HEK293 (cell line): Measurements from ENCODE around the gene TRPV5.

Experiments
- KLF16 ChIP-seq: fragments of 450-650 bp; formaldehyde crosslinking; IDR thresholded peaks from 2 replicates; pipeline ENCODE4 v1.5.1; 2017; ENCODE audit warnings: missing biosample characterization, missing genetic modification characterization
- ZNF610 ChIP-seq: fragments of 450-650 bp; formaldehyde crosslinking; IDR thresholded peaks from 2 replicates; pipeline ENCODE4 v1.5.1; 2016; ENCODE audit warnings: missing biosample characterization, missing genetic modification characterization, borderline replicate concordance
- TF ChIP-seq, protein P1 (sequence below): fragments of 450-650 bp; formaldehyde crosslinking; IDR thresholded peaks from 2 replicates; pipeline ENCODE4 v1.5.1; 2017; ENCODE audit warnings: missing biosample characterization, mild to moderate bottlenecking, missing genetic modification characterization, moderate library complexity

GRCh38 chr7:142933092-142933475 is 462 bp downstream of the TRPV5 start:
- TF ChIP-seq KLF16 (tag by site-specific recombination) = no peak
- TF ChIP-seq, protein P1, sequence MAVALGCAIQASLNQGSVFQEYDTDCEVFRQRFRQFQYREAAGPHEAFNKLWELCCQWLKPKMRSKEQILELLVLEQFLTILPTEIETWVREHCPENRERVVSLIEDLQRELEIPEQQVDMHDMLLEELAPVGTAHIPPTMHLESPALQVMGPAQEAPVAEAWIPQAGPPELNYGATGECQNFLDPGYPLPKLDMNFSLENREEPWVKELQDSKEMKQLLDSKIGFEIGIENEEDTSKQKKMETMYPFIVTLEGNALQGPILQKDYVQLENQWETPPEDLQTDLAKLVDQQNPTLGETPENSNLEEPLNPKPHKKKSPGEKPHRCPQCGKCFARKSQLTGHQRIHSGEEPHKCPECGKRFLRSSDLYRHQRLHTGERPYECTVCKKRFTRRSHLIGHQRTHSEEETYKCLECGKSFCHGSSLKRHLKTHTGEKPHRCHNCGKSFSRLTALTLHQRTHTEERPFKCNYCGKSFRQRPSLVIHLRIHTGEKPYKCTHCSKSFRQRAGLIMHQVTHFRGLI (tag by site-specific recombination) = no peak
- no peak for TF ChIP-seq ZNF610 (tag by site-specific recombination)
